GM21737 (cell line): Measurements from ENCODE around the gene PCBP4.
A peak's percentile ranks its signal among the peaks of the same experiment; 100 is the strongest.

ENCODE experiments used
- ATAC-seq: cut with Tn5 transposase; IDR thresholded peaks from one replicate; pipeline ENCODE4 v1.9.1; 2021; ENCODE audit warnings: mild to moderate bottlenecking, moderate library complexity; ENCODE audit not compliant: unreplicated experiment

The PCBP4 gene

DNA sequence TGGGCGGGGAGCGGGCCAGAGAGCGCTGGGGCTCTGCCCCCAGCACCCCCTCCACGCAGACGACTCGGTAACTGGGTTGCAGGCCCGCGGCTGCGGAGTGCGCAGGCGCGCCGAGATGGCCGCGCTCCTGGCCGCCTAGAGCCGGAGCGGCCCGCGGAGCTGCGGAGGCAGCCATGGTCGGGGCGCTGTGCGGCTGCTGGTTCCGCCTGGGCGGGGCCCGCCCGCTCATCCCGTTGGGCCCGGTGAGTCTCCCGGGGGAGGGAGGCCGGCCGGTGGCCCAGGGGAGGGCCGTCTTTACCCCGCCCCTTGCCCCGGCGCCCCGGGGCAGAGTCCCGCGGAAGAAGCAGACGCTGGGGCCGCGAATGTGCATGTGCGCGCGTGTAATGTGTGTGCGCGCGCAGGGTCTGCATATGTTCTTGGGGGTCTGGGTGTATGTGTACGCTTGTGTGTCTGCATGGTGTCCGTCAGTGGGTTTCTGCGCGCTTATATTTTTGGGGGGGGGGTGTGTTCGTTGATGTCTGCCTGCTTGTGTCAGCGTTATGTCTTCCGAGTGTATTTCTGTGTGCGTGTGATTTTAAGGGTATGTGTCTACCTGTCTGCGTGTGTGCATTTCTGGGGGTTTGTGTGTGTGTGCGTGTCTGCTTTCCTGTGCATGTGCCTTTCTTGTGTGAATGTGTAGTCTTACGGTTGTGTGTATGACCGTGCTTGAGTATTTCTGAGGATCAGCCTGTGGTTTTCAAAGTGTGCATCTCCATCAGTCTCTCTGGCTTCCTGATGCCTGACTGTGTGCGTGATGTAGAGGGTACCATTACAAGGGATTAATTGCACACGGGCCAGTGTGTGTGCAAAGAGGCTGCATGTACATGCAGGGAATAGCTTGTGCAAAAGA lies 8.0 kb upstream of the PCBP4 start, which contains the start of gene ABHD14A:
Gene ABHD14A, plus strand, starts transcription at position 102 of the 889 bp plus-strand sequence. Its CDS starts 72 bp downstream, at position 174.
- peak; percentile 55 for ATAC-seq

DNA sequence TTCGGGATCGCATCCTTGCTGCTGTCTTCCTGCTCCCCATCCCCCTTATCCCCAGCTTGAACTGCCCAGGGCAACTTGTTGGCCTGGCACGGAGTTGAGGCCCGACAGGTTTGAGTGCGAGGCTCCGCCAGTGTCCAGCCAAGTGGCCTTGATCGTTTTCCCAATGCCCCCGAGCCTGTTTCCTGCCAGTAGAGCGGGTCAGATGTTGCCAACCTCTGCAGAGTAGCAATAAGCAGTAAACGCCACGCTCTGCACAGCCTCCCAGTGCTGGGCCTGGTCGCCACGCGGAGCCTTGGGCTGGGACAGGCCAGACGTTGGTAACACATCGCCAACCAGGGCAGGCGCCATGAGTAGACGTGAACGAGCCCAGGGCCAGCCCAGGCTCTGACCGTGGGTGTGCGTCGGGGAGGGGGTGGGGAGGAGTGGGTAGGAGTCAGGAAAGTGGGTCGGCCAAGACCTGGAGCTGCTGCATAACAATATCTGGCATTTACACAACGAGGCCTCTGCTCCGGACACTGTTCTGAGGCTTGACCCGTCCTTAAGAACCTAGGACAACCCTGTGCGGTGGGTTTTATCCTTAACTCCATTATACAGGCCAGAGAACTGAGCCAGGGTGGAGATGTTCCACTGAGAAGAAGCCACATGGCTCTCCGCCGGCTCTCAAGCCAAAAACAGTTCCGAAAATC lies 7.2 kb upstream of the PCBP4 start:
- ATAC-seq = no peak

DNA sequence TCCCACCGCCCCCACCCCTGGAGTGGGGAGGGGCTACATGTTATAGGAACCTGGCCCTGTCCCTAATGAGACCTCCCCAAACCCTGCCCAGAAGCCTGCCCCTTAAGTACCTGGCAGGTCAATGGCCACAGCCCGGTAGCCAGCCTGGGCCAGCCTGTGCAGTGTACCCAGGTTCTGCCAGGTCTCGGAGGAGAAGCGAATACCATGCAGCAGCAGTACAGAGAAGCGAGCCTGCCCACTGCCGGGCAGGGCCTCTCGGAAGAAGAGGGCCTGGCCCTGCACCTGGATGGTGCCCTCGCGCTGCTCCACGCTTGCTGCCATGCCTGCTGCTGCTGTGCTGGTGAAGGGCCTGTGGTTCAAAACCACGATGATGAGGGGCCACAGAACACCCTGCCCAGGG lies 4.1 kb upstream of the PCBP4 start:
- ATAC-seq = no peak

DNA sequence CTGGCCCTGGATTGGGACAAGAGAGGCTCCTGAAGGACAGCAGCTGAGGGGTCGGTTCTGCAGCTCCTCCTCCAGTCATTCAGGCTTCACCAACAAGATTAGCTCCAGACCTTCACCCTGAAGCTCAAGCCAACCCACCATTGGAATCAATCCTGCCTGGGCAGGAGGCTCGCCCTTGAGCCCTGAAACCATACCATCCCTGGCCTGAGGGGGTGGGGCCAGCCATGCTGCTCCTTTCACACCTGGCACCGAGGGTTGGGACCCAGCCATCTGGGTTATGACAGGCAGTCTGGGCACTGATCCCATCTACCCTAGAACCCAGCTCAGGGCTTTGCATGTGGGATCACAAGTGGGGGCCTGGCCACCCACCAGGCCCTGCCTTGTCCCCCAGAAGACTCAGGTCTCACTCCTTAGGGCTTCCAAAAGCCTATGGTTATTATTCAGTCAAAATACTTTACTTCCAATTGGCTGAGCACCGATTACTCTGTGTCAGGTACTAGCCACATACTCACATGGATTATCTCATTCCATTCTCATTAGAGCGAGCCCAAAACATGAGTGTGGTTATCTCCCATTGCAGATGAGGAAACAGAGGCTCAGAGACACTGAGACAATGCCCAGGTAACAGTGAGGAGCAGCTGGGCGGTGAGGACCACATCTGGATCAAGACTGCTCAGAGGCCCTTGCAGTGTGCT lies 3.5 kb upstream of the PCBP4 start:
- no peak for ATAC-seq

DNA sequence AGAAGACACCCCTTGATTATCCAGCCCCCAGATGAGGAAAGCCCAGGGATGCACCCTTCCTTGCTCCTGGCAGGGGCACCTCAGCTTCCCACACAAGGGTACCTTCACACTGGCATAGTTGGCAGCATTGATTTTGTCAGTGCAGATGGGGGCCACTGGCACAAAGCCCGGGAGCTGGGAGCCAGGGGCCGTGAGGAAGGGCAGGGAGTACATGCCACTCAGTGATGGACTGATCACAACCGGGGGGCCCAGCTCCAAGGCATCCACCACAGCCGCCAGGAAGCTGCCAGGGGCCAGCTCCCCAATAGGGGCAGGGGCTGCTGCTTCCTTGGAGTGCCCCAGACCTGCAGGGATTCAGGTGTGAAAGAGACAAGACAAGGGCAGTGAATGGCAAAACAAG lies 2.6 kb upstream of the PCBP4 start:
- ATAC-seq = no peak

DNA sequence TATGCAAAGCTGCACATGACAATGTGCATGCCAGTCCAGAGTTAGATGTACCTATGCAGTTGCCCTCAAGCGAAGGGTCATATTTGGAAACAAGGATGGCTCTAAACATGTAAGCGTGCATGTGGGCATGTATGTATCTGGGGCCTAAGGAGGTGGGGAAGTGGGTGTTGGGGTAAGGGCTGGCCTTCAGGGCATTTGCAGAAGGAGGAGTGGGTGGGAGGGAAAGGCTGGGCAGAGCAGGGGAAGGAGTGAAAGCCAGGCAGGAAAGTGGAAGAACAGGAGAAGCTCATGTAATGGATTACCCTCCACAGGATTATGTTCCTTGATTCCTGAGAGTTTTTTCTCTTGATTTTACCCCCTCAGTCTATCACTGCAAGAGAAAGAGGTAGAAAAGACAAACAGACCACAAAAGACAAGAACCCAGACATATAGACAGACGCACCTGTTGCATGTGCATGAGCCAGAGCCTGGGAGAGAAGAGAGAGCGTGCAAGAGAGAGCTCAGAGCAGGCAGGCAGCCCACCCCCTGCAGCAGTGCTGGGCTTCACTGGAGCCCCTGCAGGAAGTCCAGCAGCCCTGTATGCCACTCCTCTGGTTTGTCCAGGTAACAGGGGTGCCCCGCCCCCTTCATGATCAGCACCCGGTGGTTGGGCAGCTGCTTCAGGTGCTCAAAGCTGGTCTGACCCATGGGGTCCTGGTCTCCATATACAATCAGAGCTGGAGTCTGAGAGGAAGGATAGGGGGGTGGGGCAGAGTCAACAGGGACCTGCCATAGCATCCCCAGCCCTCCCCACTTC lies 1.8 kb upstream of the PCBP4 start:
- ATAC-seq = no peak

DNA sequence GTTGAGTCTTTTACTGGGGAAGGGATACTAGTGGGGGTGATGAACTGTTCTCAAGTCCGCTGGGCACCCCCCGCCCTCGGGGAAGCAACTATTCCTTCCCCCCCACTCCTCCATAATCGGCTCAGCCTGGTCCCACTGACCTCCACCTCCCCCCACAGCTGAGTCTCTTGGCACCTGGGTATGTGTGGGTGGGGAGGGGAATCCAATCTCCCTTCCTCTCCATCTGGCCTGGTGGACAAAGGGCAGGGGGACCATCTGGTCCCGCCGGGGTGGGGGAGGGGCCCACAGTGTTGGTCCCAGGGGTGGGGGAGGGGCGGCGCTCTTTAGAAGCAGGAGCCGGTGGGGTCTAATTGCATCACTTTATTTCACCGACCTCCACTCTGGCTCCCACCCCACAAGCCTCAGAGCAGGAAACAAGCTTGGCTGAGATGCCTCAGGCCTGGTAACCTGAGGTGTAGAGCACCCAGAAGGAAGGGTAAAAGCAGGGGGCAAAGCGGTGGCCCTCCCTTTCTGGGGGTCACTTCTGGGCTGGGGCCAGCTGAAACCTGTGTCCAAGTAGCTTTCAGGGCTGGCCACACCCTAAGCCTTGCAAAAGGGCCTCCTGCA lies 1.0 kb upstream of the PCBP4 start:
- ATAC-seq = no peak

DNA sequence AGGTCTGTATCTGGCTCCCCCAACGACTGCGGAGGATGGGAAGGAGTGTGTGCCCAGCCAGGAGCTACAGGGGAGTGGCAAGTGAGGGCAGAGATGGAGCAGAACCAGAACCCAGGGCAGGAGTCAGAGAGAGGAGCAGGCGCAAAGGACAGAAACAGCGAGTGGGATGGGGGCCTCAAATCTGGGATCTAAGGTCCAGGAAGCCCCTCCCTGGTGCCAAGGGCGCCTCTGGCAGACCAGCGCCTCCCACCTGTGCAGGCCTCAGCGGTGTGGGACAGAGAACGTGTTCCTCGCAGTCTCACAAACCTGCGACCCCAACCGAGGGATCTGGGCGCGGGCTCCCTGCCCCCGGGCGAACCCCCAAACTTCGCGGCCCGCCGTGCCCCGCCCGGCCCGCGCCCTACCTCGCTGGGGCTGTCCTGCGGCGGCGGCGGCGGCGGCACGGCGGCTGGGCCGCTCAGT lies 301 bp downstream of the PCBP4 start:
- ATAC-seq = peak; percentile 11

DNA sequence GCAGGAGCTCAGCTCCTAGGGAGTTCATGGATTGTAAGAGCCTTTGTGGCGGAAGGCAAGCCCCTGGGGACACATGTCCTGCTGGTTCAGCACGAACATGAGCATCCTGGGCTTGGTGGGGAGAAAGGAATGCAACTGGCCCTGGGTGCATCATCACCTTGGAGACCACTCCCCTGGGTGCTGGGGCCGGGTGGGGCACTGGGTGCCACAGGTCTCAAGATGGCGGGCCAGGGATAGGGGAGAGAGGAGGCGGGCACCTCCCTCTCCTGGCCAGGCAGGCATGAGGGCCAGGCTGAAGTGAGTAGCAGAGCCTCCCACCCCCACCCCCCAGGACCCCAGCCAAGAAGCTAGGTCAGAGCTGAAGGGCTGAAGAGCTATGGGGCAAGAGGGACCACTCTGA lies 768 bp downstream of the PCBP4 start:
- no peak for ATAC-seq

DNA sequence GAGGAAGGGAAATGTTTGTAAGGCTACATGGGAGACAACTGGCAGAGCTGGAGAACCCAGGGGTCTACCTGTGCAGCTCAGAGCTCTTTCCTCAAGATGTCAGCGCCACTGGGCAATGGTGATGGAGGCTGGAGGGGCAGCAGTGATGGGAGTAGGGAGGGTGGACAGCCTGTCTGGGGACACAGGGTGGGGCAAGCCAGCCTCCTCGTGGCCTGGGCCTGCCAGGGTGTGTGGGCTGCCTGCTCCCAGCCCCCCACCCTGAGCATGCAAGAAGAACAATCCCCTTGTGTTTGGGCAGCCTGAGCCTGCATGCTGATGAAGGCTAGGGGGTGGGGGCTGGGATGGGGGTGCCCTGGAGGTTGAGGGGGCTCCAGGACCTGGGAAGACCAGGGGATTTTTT lies 1.2 kb downstream of the PCBP4 start:
- ATAC-seq = no peak

DNA sequence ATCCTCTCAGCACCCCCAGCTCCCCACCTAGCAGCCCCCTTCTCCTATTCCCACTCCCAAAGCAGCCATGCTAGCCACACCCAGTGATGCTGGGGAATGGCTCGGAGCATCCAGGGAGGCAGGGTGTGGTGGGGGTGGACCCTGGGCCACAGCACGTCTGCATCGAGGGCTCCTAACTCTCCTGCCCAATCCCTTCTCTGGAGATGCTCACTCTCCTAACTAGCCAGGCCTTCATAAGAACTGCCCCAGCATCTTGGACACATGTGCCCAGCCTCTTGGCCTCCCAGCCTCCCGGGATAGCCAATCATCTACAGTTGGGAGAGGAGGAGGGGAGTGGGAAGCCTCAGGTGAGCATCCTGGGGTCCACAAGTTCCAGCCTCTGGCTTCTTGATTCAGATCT lies 2.7 kb downstream of the PCBP4 start:
- ATAC-seq = no peak

DNA sequence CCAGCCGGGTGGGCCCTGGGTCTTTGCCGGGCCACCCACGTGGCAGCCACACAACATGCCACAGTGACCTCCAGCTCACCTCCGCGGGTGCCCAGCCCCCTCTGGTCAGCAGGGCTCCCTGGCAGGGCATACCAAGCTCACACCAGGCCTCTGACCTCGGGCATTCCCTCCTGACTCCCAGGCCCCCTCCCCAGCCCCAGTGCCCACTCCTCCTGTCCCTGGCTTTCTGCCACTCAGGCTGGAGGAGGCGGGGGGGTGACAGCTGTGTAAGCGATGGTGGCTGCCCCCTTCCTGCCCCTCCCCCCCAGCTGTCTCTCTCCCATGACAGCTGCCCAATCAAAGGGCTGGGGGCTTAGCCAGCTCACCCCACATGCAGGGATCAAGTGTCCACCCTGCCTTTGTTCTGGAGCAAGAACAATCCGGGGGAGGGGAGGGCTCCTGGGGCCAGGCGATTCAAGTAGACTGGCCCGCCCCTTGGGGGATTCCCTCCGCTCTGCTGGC lies 3.3 kb downstream of the PCBP4 start:
- no peak for ATAC-seq

DNA sequence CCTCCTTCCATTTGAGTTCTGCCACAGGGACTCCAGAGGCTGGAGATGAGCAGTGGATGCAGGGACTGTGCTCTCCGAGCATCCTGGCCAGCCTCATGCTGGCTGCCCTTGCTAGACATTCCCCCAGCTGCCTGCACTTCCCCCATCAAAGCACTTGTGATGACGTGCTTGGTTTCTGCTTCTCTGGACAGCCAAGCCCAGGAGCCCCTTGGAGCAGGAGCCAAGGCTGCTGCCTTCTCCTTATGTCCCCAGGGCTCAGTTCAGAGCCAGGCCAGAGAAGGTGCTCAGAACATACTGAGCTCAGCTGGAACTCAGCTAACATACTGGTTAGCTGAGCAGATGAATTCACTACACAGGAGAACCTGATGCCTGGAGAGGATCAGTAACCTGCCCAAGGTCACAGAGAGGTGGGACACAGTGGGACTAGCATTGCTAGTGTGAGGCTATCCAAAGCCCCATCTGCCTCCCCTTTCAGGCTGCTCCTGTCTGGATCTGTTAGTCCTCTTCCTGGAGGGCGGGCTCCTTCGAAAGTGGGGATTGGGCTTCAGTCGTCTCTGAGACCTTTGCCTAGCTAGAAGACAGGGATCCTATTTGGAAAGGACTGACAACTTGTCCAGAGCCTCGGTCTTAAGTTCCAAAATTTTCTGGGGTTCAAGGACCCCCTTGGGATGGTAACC lies 4.3 kb downstream of the PCBP4 start:
- no peak for ATAC-seq

DNA sequence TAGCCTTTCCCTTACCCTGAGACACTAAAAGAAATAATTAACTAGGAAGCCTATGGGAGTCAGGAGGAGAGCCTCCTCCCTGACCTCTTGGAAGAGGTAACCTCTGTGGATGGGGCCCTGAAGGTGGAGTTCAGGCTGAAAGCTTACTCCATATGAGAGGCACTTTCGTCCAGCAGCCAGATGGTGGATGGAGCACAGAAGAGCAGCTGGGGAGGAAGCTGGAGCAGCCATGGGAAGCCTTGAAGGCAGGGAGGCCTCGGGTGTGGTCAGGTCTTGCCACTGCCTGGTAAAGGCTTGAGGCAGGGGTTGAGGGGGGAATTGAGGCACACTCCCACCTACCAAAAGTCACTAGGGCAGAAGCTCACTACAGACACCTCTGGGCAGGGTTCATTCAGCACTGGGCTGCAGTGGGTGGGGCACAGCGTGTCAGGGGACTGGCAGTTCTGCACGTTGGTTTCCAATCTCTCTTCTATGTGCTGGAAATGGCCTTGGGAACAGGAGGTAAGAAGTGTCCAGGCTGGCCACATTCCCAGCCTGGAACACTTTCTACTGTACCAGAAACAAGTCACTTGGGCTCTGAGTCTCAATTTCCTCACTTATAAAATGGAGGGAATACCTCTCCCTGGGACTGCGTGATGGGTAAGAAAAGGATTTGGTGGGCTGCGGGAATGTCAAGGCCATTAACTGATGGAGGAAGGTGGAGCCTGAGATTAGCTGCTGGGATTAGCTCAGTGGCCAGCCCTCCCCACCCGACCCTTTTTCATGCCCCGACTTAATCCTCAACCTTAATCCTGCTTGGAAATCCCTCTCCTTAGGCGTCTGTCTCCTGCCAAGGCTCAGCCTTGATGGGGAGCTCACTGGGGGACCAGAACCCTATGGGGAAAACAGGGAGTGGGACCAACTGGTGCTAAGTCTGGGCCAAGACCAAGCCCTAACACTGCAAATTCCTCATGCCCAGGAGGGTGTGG lies 5.4 kb downstream of the PCBP4 start:
- no peak for ATAC-seq

DNA sequence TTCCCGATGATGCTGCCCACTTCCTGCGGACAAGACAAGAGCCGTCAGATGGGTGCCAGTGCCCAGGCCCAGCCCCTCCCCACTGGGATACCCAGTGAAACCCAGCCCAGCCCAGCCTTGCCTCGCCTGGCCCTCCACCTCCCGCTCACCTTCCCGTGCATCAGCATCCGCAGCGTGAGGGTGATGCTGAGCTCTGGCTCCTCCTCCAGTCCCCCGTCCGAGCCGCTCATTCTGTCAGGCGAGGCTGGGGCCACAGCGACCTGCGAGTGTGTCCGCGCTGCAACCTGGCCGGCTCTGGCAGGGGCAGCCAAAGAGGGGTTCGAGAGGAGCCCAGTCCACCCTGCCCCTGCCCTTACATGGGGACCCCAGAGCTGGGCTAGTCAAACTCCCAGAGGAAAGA lies 6.2 kb downstream of the PCBP4 start:
- no peak for ATAC-seq

DNA sequence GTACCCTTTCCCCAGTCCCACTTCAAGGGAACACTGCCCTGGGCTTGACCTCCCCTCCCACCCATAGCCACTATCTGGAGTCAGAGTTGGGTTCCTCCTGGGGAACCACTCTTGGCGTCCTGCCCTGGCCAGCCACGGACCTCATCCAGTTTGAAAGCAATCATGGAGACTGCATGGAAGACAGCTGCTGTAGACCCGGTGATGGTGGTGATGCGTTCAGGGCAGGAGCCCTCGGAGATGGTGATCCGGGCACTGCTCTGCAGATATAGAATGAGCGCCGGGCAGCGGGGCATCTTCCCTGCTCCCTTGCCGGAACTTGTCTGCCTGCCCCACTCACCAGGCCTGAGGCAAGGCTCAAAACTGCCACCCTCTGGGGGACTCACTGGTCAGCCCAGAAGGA lies 6.9 kb downstream of the PCBP4 start:
- ATAC-seq = no peak

DNA sequence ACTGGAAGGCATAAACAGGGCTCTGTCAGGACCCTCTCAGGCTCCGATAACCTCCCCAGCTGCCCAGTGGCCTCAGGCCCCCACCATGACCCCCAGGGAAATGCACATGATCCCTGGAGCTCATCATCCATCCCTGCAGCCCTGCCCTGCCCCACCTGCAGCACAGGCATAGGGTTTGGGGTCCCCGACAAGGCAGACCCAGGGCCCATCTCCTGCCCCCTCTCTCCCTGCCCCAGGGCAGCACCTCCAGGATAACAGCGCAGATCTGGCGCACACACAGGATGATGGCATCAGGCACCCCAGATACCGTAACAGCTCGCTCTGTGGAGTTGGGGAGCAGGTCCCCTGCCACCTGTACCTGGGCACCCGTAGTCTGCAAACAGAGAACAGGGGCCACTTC lies 7.6 kb downstream of the PCBP4 start:
- ATAC-seq = no peak
